Stimulated activated CD4-positive, alpha-beta T cell treated with anti-CD3 and anti-CD28 coated beads, Interleukin-12 subunit alpha, Interleukin-12 subunit beta, amount 100 ng/mL, for 24 hours (primary cell): ENCODE measurements around the gene RNF187.
A peak's percentile ranks its signal among the peaks of the same experiment; 100 is the strongest.

Experiments
- DNase-seq, 2 experiments: peaks; one replicate each; pipeline ENCODE4 v3.0.0-alpha.2; 2020; ENCODE audit warnings: low read depth in 2 of 2

RNF187 gene

GRCh38 chr1:228487336-228488124 lies at the start of gene RNF187:
RNF187 (plus strand) TSS chr1:228487382.
- DNase-seq: peak in 1 of 2 experiments; percentile 33

GRCh38 chr1:228437424-228437962 lies 49.7 kb upstream of the RNF187 start:
- no peak for DNase-seq

- no peak for DNase-seq
Measured at GRCh38 chr1:228438266-228438665, 48.9 kb upstream of the RNF187 start.

GRCh38 chr1:228440761-228441500 lies 46.3 kb upstream of the RNF187 start:
- no peak for DNase-seq

- no peak for DNase-seq
Measured at GRCh38 chr1:228443395-228443794, 43.8 kb upstream of the RNF187 start.

- DNase-seq: no peak
Measured at GRCh38 chr1:228445490-228445842, 41.7 kb upstream of the RNF187 start.

- peak in 1 of 2 experiments; percentile 28 for DNase-seq
Measured at GRCh38 chr1:228445843-228446650, 41.1 kb upstream of the RNF187 start.

GRCh38 chr1:228446852-228447251 lies 40.3 kb upstream of the RNF187 start:
- DNase-seq: no peak

- no peak for DNase-seq
Measured at GRCh38 chr1:228448372-228448771, 38.8 kb upstream of the RNF187 start.

GRCh38 chr1:228450200-228450599 lies 37.0 kb upstream of the RNF187 start:
- DNase-seq: no peak

GRCh38 chr1:228452194-228453021 lies 34.8 kb upstream of the RNF187 start:
- no peak for DNase-seq

- DNase-seq: no peak
Measured at GRCh38 chr1:228453022-228453560, 34.1 kb upstream of the RNF187 start.

- no peak for DNase-seq
Measured at GRCh38 chr1:228453614-228454013, 33.6 kb upstream of the RNF187 start.

GRCh38 chr1:228454238-228454637 lies 32.9 kb upstream of the RNF187 start:
- DNase-seq: no peak

- DNase-seq: no peak
Measured at GRCh38 chr1:228455715-228456114, 31.5 kb upstream of the RNF187 start.

GRCh38 chr1:228456252-228457016 lies 30.7 kb upstream of the RNF187 start:
- DNase-seq: no peak

GRCh38 chr1:228457017-228457395 lies 30.2 kb upstream of the RNF187 start:
- DNase-seq: no peak

GRCh38 chr1:228457396-228458176 lies 29.6 kb upstream of the RNF187 start:
- DNase-seq: peak; percentile 72 to 74
